GM12872 (cell line): ENCODE measurements around the gene NAPA.

Source experiments
- CTCF ChIP-seq: IDR thresholded peaks from 3 replicates; pipeline ENCODE4 v1.5.1; 2011; ENCODE audit warnings: low read depth, mild to moderate bottlenecking, low read length, moderate library complexity; ENCODE audit not compliant: insufficient read depth

NAPA gene

GRCh38 chr19:47481460-47482052 is 33.3 kb downstream of the NAPA start:
- TF ChIP-seq CTCF: no peak

- no peak for TF ChIP-seq CTCF
Observed at GRCh38 chr19:47480658-47481057, 34.2 kb downstream of the NAPA start.

GRCh38 chr19:47479701-47480503 is 35.0 kb downstream of the NAPA start:
- no peak for TF ChIP-seq CTCF

GRCh38 chr19:47476438-47476972 is 38.4 kb downstream of the NAPA start:
- no peak for TF ChIP-seq CTCF

GRCh38 chr19:47475465-47475864 is 39.4 kb downstream of the NAPA start:
- TF ChIP-seq CTCF: no peak

- TF ChIP-seq CTCF: no peak
Observed at GRCh38 chr19:47473336-47473735, 41.5 kb downstream of the NAPA start.

GRCh38 chr19:47471733-47472457 is 43.0 kb downstream of the NAPA start, which contains the start of gene SLC8A2:
SLC8A2 (minus strand) TSS chr19:47471893; CDS start chr19:47466403, 5,490 bp downstream.
- TF ChIP-seq CTCF: no peak
